ENCODE data around the gene TBCK. TPM values are rescaled to one million over a fixed set of nuclear protein-coding genes. Genes with fewer than 3 reads are reported as not detected.

Gene TBCK
- total RNA-seq, 1 experiment from 2014 or later = 28.6 TPM

- Mint-ChIP-seq H3K9me3 (no peaks in the 10 kb centered on the region), H3K27me3 (ENCODE audit: low read depth) (no peaks in the 10 kb centered on the region), H3K36me3 (no peaks in the 10 kb centered on the region), H3K4me3 (no peak overlapping the region), H3K4me1 (peaks cover 31% of the 10 kb centered on the region), H3K27ac (no peak overlapping the region)
- no peak for TF ChIP-seq E2F4 (CRISPR knock-in tag; IDR thresholded peaks at IDR 0.05; ENCODE audit: borderline replicate concordance, low read depth)
- no peak for TF ChIP-seq ZNF396 (CRISPR knock-in tag; IDR thresholded peaks at IDR 0.05; ENCODE audit: borderline replicate concordance)
- ChIA-PET POLR2A (no interaction called here), CTCF (no interaction called here)
- DNase-seq (ENCODE audit: low spot score) = no peak
- ATAC-seq = no peak
Measured at GRCh38 chr4:105994841-105995501, 321.0 kb downstream of the TBCK start.

GRCh38 chr4:105994061-105994460 is 321.9 kb downstream of the TBCK start:
- H3K4me1 Mint-ChIP-seq = peaks cover 23% of the 10 kb centered on the region
- H3K27ac Mint-ChIP-seq = no peak overlapping the region
- no peak for TF ChIP-seq ERG (CRISPR knock-in tag; IDR thresholded peaks at IDR 0.05)
- no peak for TF ChIP-seq NR3C1 (CRISPR knock-in tag; conservative IDR thresholded peaks at IDR 0.05; ENCODE audit: low read depth)
- TF ChIP-seq ZNF423 (CRISPR knock-in tag; IDR thresholded peaks at IDR 0.05) = no peak
- TF ChIP-seq SP1 (CRISPR knock-in tag; conservative IDR thresholded peaks at IDR 0.05) = no peak
- no peak for TF ChIP-seq GABPB1 (CRISPR knock-in tag; IDR thresholded peaks at IDR 0.05)
- TF ChIP-seq ZNF121 (CRISPR knock-in tag; IDR thresholded peaks at IDR 0.05) = no peak
- TF ChIP-seq USF2 (CRISPR knock-in tag; IDR thresholded peaks at IDR 0.05) = no peak
- TF ChIP-seq CBFB (CRISPR knock-in tag; IDR thresholded peaks at IDR 0.05; ENCODE audit: low read depth) = no peak
- no peak for TF ChIP-seq FOXP1 (CRISPR knock-in tag; IDR thresholded peaks at IDR 0.05; ENCODE audit: borderline replicate concordance)
- no peak for TF ChIP-seq SMAD4 (CRISPR knock-in tag; IDR thresholded peaks at IDR 0.05)
- TF ChIP-seq TEAD4 (CRISPR knock-in tag; IDR thresholded peaks at IDR 0.05) = no peak
- DNase-seq (ENCODE audit: low spot score) (no peak), ATAC-seq (no peak)
- H3K9me3 Mint-ChIP-seq = no peaks in the 10 kb centered on the region
- POLR2A ChIA-PET = no interaction called here
- H3K27me3 Mint-ChIP-seq (ENCODE audit: low read depth) = no peaks in the 10 kb centered on the region
- CTCF ChIA-PET = no interaction called here
- H3K36me3 Mint-ChIP-seq = no peaks in the 10 kb centered on the region
- no peak overlapping the region for H3K4me3 Mint-ChIP-seq

- DNase-seq (ENCODE audit: low spot score) (no peak), ATAC-seq (no peak)
- Mint-ChIP-seq H3K4me3 (no peak overlapping the region), H3K27ac (no peak overlapping the region), H3K9me3 (peaks cover 10% of the 10 kb centered on the region), H3K4me1 (peaks cover 14% of the 10 kb centered on the region), H3K27me3 (ENCODE audit: low read depth) (no peaks in the 10 kb centered on the region), H3K36me3 (no peaks in the 10 kb centered on the region)
- ChIA-PET CTCF (no interaction called here), POLR2A (no interaction called here)
- TF ChIP-seq NR2C2 (CRISPR knock-in tag; IDR thresholded peaks at IDR 0.05) = no peak
- no peak for TF ChIP-seq AR (CRISPR knock-in tag; IDR thresholded peaks at IDR 0.05)
- no peak for TF ChIP-seq NR1H2 (CRISPR knock-in tag; IDR thresholded peaks at IDR 0.05)
- TF ChIP-seq FOXP1 (CRISPR knock-in tag; IDR thresholded peaks at IDR 0.05; ENCODE audit: borderline replicate concordance) = no peak
- no peak for TF ChIP-seq GRHL2 (CRISPR knock-in tag; IDR thresholded peaks at IDR 0.05; ENCODE audit: insufficient replicate concordance, severe bottlenecking)
- no peak for TF ChIP-seq GTF2I (CRISPR knock-in tag; conservative IDR thresholded peaks at IDR 0.05)
Measured at GRCh38 chr4:105992641-105993305, 323.2 kb downstream of the TBCK start.

All from WTC11 (cell line).